Measurements from ENCODE around the gene RNF144A.

Gene RNF144A

GRCh38 chr2:7007846-7008741 lies 90.9 kb downstream of the RNF144A start:
- no peak for DNase-seq (ENCODE audit: low read depth, low spot score)

- DNase-seq (ENCODE audit: low read depth, low spot score), result no peak
Observed at GRCh38 chr2:7009207-7009911, 92.1 kb downstream of the RNF144A start.

GRCh38 chr2:7010391-7011054 lies 93.3 kb downstream of the RNF144A start:
- no peak for DNase-seq (ENCODE audit: low read depth, low spot score)

- DNase-seq (ENCODE audit: low read depth, low spot score), result no peak
Observed at GRCh38 chr2:7011356-7012083, 94.3 kb downstream of the RNF144A start.

GRCh38 chr2:7012141-7012764 lies 95.0 kb downstream of the RNF144A start:
- DNase-seq (ENCODE audit: low read depth, low spot score), result no peak

- no peak for DNase-seq (ENCODE audit: low read depth, low spot score)
Observed at GRCh38 chr2:7013471-7014160, 96.4 kb downstream of the RNF144A start.

- no peak for DNase-seq (ENCODE audit: low read depth, low spot score)
Observed at GRCh38 chr2:7014174-7014640, 97.0 kb downstream of the RNF144A start.

- no peak for DNase-seq (ENCODE audit: low read depth, low spot score)
Observed at GRCh38 chr2:7015007-7015950, 98.1 kb downstream of the RNF144A start.

- no peak for DNase-seq (ENCODE audit: low read depth, low spot score)
Observed at GRCh38 chr2:7016148-7016547, 98.9 kb downstream of the RNF144A start.

GRCh38 chr2:7016601-7017211 lies 99.5 kb downstream of the RNF144A start:
- no peak for DNase-seq (ENCODE audit: low read depth, low spot score)

GRCh38 chr2:7017671-7018281 lies 100.6 kb downstream of the RNF144A start:
- no peak for DNase-seq (ENCODE audit: low read depth, low spot score)

GRCh38 chr2:7018282-7018701 lies 101.1 kb downstream of the RNF144A start:
- no peak for DNase-seq (ENCODE audit: low read depth, low spot score)

GRCh38 chr2:7018767-7019166 lies 101.6 kb downstream of the RNF144A start:
- DNase-seq (ENCODE audit: low read depth, low spot score), result no peak

- DNase-seq (ENCODE audit: low read depth, low spot score), result no peak
Observed at GRCh38 chr2:7019191-7019590, 102.0 kb downstream of the RNF144A start.

- DNase-seq (ENCODE audit: low read depth, low spot score), result no peak
Observed at GRCh38 chr2:7020059-7020458, 102.8 kb downstream of the RNF144A start.

GRCh38 chr2:7020468-7020867 lies 103.3 kb downstream of the RNF144A start:
- DNase-seq (ENCODE audit: low read depth, low spot score), result no peak

- DNase-seq (ENCODE audit: low read depth, low spot score), result no peak
Observed at GRCh38 chr2:7020939-7021470, 103.8 kb downstream of the RNF144A start.

Measured in activated CD4-positive, CD25-positive, alpha-beta regulatory T cell treated with anti-CD3 and anti-CD28 coated beads, Interleukin-2, amount 50 U/mL, for 16 hours (primary cell).